Anterior cingulate cortex (tissue), 58 donors: ENCODE results near the gene AGMO.

ENCODE experiments used
- DNase-seq, 58 donors: peaks; one replicate each; lab custom pipeline; 2025; lab: John Stamatoyannopoulos, UW

Gene AGMO

DNA sequence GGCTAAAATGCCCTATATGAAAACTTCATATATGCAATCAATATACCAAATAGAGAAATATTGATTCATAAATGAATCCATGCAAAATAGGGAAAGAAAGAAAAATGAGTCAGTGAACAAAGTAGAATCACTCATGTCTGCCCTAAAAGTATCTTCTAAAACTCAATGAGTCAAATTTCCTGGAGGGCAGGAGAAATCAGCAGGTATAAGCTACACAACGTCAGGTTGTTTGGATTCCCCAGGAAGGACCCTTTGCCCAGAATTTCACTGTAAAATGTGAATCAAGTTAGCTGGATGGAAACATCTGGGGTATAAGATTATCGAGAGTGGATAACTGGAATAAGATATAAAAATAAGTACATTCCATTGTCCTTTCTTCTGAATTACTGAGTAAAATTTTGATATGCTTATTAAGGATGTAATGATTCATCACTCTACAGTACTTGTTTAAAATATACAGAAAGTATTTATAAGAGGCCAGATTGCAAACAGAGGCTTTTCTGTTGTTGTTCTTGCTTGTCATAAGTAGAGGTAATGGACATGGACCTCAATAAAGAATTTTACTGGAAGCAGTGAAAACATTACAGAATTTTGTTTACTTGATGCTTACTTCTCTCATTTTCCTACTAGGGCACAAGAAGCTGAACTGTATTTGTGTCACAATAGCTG lies 99.0 kb downstream of the AGMO start:
- no peak for DNase-seq

GRCh38 chr7:15461576-15461975 lies 100.2 kb downstream of the AGMO start:
- DNase-seq, result no peak

DNA sequence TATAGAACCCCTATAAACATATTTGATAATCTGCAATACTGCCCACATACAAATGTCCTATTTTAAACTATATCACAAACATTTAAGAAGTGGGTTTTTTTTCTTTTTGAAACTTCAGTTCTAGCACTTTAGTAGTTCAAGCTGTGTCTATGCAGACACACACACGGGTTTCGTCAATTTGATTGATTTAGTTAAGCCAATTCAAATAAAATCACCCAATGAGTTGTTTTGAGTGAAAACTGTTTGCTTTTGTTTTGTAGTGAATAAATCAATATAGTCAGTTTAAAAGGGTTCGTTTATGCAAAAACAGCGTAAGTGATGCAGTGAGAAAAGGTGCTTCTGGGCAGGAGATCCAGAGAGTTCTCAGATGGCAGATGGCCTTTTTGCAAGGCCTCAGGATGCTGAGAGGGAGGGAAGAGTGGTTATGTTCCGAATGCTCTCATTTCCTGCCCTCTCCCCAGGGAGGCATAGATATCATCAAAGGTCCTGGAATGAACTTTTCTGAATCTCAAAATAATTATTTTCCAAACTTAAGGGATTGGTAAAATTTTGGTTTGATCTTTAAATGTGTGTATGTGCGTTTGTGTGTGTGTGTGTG lies 102.7 kb downstream of the AGMO start:
- no peak for DNase-seq

GRCh38 chr7:15457990-15458955 lies 103.5 kb downstream of the AGMO start:
- DNase-seq, result no peak

GRCh38 chr7:15452670-15453069 lies 109.1 kb downstream of the AGMO start:
- no peak for DNase-seq

DNA sequence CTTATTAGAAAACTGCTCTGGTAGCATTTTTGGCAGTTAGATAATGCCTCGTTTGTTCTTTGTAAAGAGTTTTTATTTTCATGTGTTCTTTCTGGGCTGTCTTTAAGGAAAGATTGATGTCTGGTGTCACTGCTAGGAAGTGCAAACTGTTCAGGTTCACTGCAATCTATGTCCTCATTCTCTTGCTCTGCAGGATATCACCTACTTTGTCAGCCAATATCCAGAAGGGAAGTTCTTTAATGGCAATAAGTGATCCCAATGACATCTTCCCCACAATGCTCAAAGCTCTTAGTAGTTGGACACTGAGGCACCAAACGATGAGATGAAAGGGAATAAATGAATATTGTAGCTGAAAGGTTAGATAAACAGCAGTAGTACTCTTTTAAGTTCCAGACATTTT lies 115.1 kb downstream of the AGMO start:
- DNase-seq, result no peak

GRCh38 chr7:15446280-15446679 lies 115.5 kb downstream of the AGMO start:
- DNase-seq, result no peak

GRCh38 chr7:15441915-15442314 lies 119.9 kb downstream of the AGMO start:
- DNase-seq, result no peak

GRCh38 chr7:15440482-15440881 lies 121.3 kb downstream of the AGMO start:
- DNase-seq, result no peak

DNA sequence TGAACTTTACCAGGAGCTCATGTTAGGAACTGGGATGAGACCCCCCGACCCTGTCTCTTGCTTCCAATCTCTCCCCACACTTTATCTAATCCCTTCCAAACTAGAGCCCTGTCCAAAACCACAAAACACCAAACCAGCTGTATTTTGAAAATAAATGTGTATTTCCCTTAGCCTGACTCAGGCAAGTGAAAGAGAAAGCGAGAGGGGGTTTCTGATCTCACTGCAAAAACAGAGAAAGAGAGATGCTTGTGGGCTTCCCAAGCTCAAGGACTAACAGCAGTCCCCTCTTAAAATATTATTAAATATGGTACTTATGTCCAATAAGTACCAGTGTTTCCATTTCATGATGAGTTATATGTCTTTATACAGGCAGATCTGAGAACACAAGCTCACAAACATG lies 122.0 kb downstream of the AGMO start:
- no peak for DNase-seq

GRCh38 chr7:15433151-15433550 lies 128.7 kb downstream of the AGMO start:
- no peak for DNase-seq

DNA sequence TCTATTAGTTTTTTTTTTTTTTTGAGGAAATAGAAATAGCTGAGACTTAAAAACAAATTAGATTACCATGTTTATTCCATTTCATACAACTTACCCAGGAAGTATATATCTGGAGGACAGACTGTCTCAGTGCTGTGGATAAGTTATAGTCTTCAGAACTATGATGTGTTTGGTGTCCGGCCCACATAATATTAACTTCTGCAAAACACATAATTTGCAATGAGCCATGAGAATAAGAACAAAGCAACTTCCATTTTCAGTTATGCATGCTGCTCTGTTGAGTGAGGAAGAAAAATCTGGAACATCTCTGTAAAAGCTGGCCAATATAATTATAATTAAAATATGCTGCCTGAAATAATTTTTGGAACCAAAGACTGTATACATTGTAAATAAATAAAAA lies 130.9 kb downstream of the AGMO start:
- no peak for DNase-seq

- DNase-seq, result no peak
Observed at GRCh38 chr7:15430191-15430590, 131.6 kb downstream of the AGMO start.

- no peak for DNase-seq
Observed at GRCh38 chr7:15424468-15424867, 137.3 kb downstream of the AGMO start.

DNA sequence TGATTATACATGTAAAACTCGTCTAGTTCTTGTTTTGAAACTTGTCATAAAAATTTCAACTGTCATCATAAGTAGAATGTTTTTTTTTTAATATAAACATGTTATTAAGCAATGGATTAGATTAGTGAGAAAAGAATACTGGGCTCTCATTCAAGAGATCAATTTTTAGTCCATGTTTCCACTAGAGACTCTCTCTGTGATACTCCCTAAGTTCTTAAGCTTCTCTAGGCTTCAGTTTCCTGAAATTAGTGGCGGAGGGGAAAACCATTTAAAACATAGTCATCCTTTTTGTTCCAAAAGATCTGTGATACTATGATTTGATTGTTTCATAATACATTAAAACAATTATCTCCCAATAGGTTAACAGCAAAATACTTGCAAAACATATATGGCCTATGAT lies 142.2 kb downstream of the AGMO start:
- DNase-seq, result no peak

DNA sequence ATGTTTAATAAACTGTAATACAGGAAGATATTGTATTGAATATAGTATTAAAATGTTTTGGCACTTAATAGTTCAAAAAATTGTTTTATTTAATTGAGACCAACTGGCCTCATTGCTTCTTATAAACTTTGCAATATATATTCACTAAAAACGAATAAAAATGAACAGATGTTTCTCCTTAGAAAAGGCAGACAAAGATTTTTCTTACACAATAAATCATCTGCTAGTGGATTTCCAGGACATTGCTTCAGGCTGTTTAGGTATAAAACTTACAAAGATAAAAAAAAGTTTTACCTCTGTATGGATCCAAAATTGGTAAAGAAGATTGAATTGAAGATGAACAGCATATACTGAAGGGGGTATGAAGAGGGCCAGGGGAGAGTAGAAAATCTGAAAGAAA lies 143.6 kb downstream of the AGMO start:
- no peak for DNase-seq

- no peak for DNase-seq
Observed at GRCh38 chr7:15417341-15417988, 144.3 kb downstream of the AGMO start.

GRCh38 chr7:15411019-15411418 lies 150.8 kb downstream of the AGMO start:
- no peak for DNase-seq

DNA sequence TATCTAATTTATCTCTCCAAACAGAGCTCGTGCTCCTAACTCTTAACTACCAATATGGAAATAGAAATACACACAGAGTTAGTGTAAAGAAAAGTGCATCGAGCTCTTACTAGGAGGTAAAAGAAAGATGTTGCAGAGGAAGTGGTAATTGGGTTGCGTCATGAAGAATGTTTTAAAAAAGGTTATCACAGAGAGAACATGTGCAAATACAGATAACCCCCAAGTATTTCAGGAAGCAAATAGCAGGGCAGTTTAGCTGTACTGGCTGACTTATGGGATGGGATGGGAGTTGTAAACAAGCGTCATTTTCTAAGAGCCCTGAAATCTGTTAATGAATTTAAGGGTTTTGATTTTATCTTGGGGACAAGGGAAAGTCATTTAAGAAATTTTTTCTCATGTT lies 153.9 kb downstream of the AGMO start:
- DNase-seq, result no peak

DNA sequence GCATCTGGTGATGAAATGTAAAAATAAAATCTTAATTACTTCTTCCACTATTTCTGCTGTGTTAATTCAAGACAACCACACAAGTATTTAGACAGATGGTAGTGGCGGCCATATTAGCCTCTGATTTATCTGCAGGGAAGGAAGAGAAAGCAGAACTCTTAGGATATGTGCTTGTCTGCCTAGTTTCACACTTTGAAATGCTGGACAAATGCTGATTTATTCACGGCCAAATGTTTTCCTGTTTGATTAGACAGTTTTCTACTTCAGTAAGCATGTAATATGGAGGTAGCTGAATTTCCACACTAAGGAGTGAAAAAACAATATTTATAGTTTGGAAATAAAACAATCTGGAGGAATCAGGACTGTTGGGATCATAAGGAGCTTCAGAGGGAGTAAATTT lies 158.1 kb downstream of the AGMO start:
- DNase-seq, result no peak

DNA sequence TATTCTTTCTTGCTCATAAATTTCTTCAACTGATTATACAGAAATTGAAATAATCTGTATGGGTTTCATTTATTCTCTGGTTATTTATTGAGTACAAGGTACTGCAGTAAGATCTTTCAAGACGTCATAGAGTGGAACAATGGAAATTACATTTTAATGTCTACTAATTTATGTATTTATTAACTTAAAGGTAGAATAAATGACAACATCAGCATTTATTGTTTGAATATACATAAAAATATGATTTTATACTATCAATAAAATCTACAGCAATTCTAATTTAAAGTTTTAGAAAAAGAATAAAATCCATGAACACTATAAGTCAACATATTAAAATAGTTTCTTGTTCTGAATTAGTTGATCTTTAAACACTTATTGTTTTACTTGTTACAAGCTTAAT lies 158.5 kb downstream of the AGMO start:
- DNase-seq, result no peak
